Activated CD8-positive, alpha-beta T cell treated with anti-CD3 and anti-CD28 coated beads for 36 hours (primary cell): ENCODE measurements around the gene CACNA2D4. TPM values are rescaled to one million over a fixed set of nuclear protein-coding genes. Genes with fewer than 3 reads are reported as not detected.

Source experiments
- ATAC-seq: fragments of 200-7000 bp; cut with Tn5 transposase; one replicate; pipeline ENCODE4 v1.10.0; 2021; ENCODE audit warnings: mild to moderate bottlenecking, moderate library complexity
- CTCF ChIA-PET: fragments of 350-600 bp; sonication (Branson Sonifier 250); formaldehyde crosslinking; loops from one replicate; lab custom pipeline; 2021; ENCODE audit warnings: antibody characterized with exemption; lab: Charles Lee
- POLR2A ChIA-PET: fragments of 350-600 bp; sonication (Branson Sonifier 250); formaldehyde crosslinking; loops from one replicate; lab custom pipeline; 2021; ENCODE audit warnings: antibody characterized with exemption; lab: Charles Lee
- DNase-seq: peaks from one replicate; pipeline ENCODE4 v3.0.0-alpha.2; 2020
- H3K27ac Mint-ChIP-seq: one replicate; pipeline ENCODE4 v1.8.0; 2021; ENCODE audit warnings: mild to moderate bottlenecking, mixed read lengths
- H3K27me3 Mint-ChIP-seq: one replicate; pipeline ENCODE4 v1.8.0; 2021; ENCODE audit warnings: mixed read lengths
- H3K36me3 Mint-ChIP-seq: one replicate; pipeline ENCODE4 v1.8.0; 2021; ENCODE audit warnings: low read depth, mixed read lengths
- H3K4me1 Mint-ChIP-seq: one replicate; pipeline ENCODE4 v1.8.0; 2021; ENCODE audit warnings: low read depth, mixed read lengths
- H3K4me3 Mint-ChIP-seq: one replicate; pipeline ENCODE4 v1.8.0; 2021; ENCODE audit warnings: mild to moderate bottlenecking, moderate library complexity, mixed read lengths
- H3K9me3 Mint-ChIP-seq: one replicate; pipeline ENCODE4 v1.8.0; 2021; ENCODE audit warnings: mixed read lengths
- intact Hi-C: fragments of 100-400 bp; cut with micrococcal nuclease; formaldehyde crosslinking; loops from one replicate; pipeline ENCODE4 v1.10.0; 2022
- total RNA-seq, 2 experiments: library from RNA; stranded (reverse); gene quantifications; one replicate each; pipeline ENCODE4 v1.2.3, GENCODE V29; 2021
- TF ChIP-seq, protein P1 (sequence below): fragments of 200-600 bp; IDR thresholded peaks from one replicate; pipeline ENCODE4 v1.8.0; 2022; ENCODE audit warnings: antibody characterized with exemption, mild to moderate bottlenecking

Gene CACNA2D4
- total RNA-seq, 2 experiments from 2014 or later = 4.2 to 4.3 TPM

GRCh38 chr12:1777798-1778197 lies 140.7 kb downstream of the CACNA2D4 start:
- POLR2A ChIA-PET = interaction anchor here (1.4 kb wide), 1 partner anchor 86 kb away, joined by 3 read pairs; no protein-coding TSS in a partner anchor
- TF ChIP-seq, protein P1, sequence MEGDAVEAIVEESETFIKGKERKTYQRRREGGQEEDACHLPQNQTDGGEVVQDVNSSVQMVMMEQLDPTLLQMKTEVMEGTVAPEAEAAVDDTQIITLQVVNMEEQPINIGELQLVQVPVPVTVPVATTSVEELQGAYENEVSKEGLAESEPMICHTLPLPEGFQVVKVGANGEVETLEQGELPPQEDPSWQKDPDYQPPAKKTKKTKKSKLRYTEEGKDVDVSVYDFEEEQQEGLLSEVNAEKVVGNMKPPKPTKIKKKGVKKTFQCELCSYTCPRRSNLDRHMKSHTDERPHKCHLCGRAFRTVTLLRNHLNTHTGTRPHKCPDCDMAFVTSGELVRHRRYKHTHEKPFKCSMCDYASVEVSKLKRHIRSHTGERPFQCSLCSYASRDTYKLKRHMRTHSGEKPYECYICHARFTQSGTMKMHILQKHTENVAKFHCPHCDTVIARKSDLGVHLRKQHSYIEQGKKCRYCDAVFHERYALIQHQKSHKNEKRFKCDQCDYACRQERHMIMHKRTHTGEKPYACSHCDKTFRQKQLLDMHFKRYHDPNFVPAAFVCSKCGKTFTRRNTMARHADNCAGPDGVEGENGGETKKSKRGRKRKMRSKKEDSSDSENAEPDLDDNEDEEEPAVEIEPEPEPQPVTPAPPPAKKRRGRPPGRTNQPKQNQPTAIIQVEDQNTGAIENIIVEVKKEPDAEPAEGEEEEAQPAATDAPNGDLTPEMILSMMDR = no peak
- peaks cover 13% of the 10 kb centered on the region for H3K36me3 Mint-ChIP-seq
- H3K27ac Mint-ChIP-seq = no peak overlapping the region
- no peaks in the 10 kb centered on the region for H3K27me3 Mint-ChIP-seq
- DNase-seq (no peak), ATAC-seq (no peak)
- intact Hi-C loops = no loop called here
- no peaks in the 10 kb centered on the region for H3K9me3 Mint-ChIP-seq
- CTCF ChIA-PET = interaction anchor here (3.3 kb wide), 1 partner anchor 14 kb away, joined by 19 read pairs; no protein-coding TSS in a partner anchor
- no peak overlapping the region for H3K4me3 Mint-ChIP-seq
- H3K4me1 Mint-ChIP-seq = peaks cover 7% of the 10 kb centered on the region

DNA sequence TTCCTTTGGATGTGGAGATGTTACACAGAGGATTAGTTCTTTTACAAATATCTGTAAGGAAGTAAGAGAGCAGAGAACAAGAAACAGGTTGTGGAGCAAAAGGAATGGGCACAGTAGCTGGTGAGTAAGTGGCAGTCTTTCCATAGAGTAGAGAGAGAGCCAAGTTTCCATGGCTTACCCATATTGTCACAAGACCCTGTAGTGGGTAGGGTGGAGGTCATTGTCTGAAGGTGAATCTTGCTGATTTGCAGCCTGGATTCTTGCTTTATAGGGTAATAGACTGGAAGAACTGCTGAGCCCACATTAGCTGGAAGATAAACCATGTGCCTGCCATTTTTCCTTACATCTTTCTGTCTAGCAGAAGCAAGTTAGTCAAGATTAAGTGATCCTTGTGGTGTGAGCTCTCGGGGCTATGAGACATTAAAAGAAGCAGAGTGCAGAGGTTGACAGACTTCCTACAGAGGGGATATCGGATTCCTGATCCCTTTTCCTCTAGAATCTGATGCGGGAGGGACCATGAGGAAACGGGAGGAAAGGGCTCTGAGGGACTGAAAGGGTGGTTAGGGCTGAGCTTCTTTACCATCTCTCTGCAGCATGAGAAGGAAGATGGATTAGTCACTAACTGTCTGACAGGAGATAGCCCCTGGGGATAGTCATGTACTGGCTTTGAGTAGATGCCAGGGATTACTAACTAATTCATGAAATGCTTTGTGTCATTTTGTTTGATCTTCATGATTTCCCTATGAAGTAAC lies 142.1 kb downstream of the CACNA2D4 start:
- POLR2A ChIA-PET = no interaction called here
- intact Hi-C loops = no loop called here
- Mint-ChIP-seq H3K9me3 (no peaks in the 10 kb centered on the region), H3K4me3 (no peak overlapping the region), H3K27ac (no peak overlapping the region), H3K27me3 (no peaks in the 10 kb centered on the region), H3K4me1 (peaks cover 10% of the 10 kb centered on the region), H3K36me3 (peaks cover 13% of the 10 kb centered on the region)
- DNase-seq (no peak), ATAC-seq (no peak)
- CTCF ChIA-PET = interaction anchor here (1.2 to 3.4 kb wide), 5 partner anchors 9 to 164 kb away, joined by 3 to 11 read pairs (median 4); no protein-coding TSS in a partner anchor
- TF ChIP-seq, protein P1 = no peak

GRCh38 chr12:1773937-1774655 lies 144.4 kb downstream of the CACNA2D4 start:
- H3K4me3 Mint-ChIP-seq = no peak overlapping the region
- CTCF ChIA-PET = interaction anchor here (2.1 to 3.4 kb wide), 2 partner anchors 11 to 17 kb away, joined by 7 to 11 read pairs; no protein-coding TSS in a partner anchor
- H3K4me1 Mint-ChIP-seq = peaks cover 10% of the 10 kb centered on the region
- TF ChIP-seq, protein P1 = no peak
- no peak overlapping the region for H3K27ac Mint-ChIP-seq
- ATAC-seq (no peak), DNase-seq (no peak)
- POLR2A ChIA-PET = interaction anchor here (0.7 kb wide), 1 partner anchor 15 kb away, joined by 3 read pairs; no protein-coding TSS in a partner anchor
- intact Hi-C loops = no loop called here
- H3K9me3 Mint-ChIP-seq = no peaks in the 10 kb centered on the region
- peaks cover 8% of the 10 kb centered on the region for H3K36me3 Mint-ChIP-seq
- no peaks in the 10 kb centered on the region for H3K27me3 Mint-ChIP-seq

GRCh38 chr12:1769809-1770494 lies 148.5 kb downstream of the CACNA2D4 start:
- intact Hi-C loops = no loop called here
- POLR2A ChIA-PET = no interaction called here
- no peak for ATAC-seq

More at GRCh38 chr12:1769809-1770494, 148.5 kb downstream of the CACNA2D4 start:
- Mint-ChIP-seq H3K4me1 (peaks cover 14% of the 10 kb centered on the region), H3K27ac (no peak overlapping the region), H3K27me3 (no peaks in the 10 kb centered on the region), H3K36me3 (peaks cover 4% of the 10 kb centered on the region), H3K9me3 (no peaks in the 10 kb centered on the region), H3K4me3 (no peak overlapping the region)
- no peak for DNase-seq
- TF ChIP-seq, protein P1 = no peak
- CTCF ChIA-PET = interaction anchor here (0.8 to 1.5 kb wide), 5 partner anchors 8 to 135 kb away, joined by 3 to 8 read pairs (median 4); no protein-coding TSS in a partner anchor
